K562 treated with DMSO at 1 percent for 12 hours (cell line): ENCODE measurements around the gene ADRA2A. TPM values are rescaled to one million over a fixed set of nuclear protein-coding genes. Genes with fewer than 3 reads are reported as not detected.

Experiments used
- total RNA-seq: library from RNA; unstranded; fragments of 300-600 nt; gene quantifications from 2 replicates; pipeline ENCODE4 v1.2.3, GENCODE V29; 2022; ENCODE audit not compliant: insufficient read depth

Gene ADRA2A
- total RNA-seq: not detected in 2 replicates

DNA sequence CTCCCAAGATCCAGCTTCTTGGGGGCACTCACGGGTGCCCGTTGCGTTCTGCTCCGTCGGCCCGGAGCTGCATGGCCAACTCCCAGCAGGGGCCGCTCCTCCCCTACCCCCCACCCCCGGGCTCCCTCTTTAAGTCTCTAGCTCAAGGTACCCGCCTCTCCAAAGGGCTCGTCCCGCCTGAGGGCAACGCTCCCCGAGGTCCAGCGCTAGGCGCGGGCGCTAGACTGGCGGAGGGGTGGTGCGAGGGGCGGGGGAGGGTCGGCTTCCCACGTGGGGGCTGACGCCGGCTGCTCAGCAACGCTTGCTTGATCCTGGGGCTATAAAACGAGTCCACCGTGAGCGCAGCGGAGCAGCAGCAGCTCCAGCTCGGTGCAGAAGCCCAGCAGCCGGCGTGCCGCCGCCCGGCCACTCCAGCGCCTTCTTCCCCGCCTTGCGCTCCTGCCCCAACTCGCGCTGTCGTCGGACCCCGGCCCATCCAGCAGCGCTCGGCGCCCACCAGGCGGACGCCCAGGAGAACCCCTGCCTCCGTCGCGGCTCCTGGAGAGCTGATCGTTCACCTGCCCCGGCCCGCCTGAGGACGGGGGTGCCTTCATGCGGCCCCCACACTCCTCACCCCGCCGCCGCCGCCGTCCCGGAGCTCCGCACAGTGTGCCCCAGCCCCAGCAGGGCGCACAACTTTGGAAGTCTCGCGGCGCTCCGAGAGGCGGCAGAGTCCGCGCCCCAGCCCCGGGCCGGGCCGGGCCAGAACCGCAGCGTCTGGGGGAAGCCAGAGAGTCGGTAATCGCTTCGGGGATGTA lies at the start of gene ADRA2A:
TSS of gene ADRA2A (plus strand) at position 348 of the 797 bp plus-strand sequence. CDS start 968 bp downstream, outside the sequence.

Other genes starting within 250 kb of the ADRA2A start
- gene PDCD4, start 205.1 kb upstream of the ADRA2A start, total RNA-seq: 12.2 and 44.1 TPM in 2 replicates
- gene BBIP1, start 157.8 kb upstream of the ADRA2A start, total RNA-seq: 10.1 and 13.1 TPM in 2 replicates
- 5.3 and 15.4 TPM in 2 replicates for gene SHOC2, start 157.4 kb upstream of the ADRA2A start, total RNA-seq